GM19035 (cell line): Measurements from ENCODE around the gene MAPK8.

Experiments used
- ATAC-seq: cut with Tn5 transposase; IDR thresholded peaks from one replicate; pipeline ENCODE4 v1.9.1; 2021; ENCODE audit not compliant: unreplicated experiment

MAPK8 gene

DNA sequence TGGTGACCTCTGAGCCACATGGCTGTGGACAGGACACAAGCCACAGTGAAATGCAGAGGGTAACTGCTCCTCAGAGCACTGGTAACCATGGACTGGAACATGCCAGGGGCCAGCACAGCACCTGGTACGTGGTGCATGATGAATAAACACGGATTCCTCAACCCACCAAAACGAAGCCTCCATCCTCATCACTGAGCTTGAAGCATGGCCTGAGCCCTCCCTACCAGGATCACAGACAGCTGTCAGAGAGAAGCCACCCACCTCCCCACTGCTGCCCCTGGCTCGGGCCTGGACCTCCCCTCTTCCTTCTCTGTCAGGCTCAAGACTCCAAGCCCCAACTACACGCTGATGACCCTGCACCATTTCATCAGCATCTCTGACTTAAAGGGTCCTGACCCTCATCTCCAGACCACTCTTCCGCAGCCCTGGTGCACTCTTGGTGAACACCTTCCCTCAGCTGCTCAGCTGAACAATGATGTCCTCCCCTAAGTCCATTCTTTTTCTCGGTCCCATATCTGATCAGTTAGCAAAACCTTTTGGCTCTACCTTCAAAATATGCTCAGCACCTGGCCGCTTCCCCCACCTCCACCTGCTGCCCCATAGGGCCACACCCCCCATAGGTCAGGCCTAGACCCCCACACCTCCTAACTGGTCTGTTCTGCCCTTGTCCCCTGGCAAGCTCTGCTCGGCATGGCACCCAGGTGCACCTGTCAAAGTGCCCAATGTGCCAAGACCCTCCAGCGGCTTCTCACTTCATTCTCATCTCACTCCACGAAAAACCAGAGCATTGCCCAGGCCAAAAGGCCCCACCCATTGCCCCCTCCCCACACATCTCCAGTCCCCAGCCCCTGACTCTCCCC is 141.1 kb downstream of the MAPK8 start:
- ATAC-seq = no peak

- ATAC-seq = no peak
These were observed 142.3 kb downstream of the MAPK8 start for GRCh38 chr10:48448796-48449195.

DNA sequence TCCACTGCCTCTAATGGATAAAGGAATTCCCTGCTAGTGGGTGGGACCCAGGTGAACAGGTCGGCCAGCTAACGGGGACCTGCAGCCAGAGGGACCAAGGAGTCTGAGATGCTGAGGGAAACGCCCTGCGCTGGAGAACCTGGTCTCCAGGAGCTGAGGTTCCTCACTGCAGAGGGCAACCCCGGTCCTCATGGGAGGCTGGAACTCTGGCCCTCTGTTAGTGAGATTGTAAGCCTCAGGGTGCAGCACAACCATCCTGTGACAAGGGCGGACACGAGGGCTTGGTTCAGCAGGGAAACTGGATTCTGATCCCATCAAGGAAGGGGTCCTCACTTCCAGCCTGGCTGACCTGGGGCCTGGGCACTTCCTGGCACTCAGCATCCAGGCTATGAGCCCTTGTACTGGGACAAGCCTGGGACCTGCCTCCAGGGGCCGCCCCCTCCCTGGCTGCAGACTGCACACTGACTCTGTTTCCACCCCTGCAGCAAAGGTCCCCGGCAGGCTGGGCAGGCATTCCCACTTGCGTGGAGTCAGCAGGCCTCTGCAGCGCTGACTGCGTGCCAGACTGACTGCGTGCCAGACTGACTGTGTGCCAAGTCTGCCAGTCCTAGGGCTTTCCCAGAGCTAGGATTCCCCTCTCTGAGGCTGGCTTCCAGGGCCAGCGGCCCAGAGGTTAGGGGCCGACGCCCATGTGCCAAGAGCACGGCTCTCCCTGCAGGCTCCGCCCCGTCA is 143.2 kb downstream of the MAPK8 start:
- no peak for ATAC-seq

- ATAC-seq = no peak
These were observed 143.8 kb downstream of the MAPK8 start for GRCh38 chr10:48450233-48450740.

DNA sequence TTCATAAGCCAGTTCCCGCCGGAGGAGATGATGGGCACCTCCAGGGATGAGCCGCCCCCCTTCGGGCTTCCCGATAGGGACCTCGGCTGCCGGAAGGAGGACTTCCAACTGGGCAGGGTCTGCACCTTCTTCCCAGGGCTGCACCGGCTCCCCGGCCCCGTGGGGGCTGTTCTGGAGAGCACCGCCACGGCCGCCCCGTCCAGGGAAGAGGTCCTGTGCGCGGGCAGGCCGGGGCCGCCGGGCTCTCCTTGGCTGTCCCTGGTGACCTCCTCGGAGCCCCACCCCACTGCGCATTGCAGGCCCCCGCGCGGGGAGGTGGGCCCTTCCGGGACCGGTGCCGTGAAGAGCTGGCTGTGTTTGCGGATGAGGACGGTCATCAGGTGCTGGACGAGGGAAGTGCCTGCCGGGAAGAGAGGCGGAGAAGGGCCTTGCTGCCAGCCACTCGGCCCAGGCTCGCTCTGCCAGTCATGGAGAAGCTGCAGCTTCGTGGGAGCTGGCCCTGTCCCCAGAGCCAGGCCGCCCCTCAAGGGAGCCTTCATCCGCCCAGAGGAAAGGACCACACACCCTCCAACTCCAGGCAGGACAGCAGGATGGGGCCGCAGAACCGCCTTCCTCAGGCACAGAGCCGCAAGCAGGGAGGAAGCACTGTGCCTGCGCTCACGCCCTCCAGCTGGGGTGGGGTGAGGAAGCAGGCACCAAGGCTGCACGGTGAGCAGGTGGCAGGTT is 144.4 kb downstream of the MAPK8 start:
- ATAC-seq = no peak

- ATAC-seq = no peak
These were observed 145.7 kb downstream of the MAPK8 start for GRCh38 chr10:48451969-48452878.

DNA sequence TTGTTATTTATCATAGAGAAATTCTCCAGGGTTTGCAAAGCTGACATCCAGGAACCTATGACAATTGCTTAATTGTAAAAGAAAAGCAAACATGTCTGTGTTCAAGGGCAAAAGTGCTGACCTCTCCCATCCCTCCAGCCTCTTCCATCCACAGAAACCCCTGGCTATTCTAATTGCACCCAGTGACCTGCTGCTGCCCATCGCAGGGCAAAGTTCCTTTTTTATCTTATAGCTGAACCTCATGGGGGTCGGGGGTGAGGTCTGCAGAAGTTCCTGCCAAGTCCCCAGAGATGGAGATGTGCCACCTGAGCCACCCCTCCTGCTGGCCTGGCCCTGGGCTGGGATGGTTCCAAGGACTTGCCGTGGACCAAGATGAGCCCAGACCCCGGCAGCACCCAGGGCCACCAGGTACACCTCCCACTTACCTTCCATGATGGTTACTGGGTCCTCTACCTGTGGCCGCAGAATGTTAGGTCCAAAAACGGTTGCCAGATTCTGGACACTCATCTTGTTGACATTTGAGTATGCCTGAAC is 146.5 kb downstream of the MAPK8 start:
- ATAC-seq = no peak

DNA sequence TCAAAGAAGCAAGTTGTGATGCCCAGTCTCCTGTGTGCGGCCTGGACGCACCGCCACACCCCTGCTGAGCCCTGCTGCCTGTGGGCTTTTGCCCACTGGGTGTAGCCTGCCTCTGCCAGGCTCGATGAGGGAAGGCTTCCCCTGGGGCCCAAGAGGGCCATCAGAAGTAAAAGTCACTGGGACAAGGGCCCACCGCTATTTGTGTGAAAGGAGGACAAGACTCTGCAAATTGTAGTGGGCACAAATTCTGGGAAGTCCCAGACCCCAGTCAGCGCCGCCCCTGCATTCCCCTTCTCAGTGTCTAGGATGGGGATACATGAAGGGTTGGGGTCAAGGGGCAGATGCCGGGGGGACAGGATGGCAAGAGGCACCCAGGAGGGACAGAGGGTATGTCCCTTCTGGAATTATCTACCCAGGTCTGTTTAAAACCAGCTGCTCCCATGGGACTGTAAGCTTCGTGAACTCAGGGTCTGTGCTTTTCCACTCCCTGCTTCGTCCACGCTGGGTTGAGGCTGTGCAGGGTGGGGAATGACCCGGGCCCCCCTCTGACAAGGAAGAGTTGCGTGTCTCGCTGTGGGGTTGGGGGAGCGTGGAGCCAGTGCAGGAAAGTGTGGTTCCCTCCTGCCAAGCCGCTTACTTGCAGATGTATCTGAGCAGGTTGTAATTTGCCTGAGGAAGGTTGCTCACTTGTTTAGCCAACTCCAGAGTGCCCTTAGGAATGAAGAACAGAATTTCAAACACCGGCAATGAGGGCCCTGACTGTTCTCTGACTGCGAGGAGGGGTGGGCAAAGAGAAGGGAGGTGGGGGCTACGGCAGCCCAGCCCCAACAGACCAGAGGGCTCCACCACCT is 147.2 kb downstream of the MAPK8 start:
- no peak for ATAC-seq

DNA sequence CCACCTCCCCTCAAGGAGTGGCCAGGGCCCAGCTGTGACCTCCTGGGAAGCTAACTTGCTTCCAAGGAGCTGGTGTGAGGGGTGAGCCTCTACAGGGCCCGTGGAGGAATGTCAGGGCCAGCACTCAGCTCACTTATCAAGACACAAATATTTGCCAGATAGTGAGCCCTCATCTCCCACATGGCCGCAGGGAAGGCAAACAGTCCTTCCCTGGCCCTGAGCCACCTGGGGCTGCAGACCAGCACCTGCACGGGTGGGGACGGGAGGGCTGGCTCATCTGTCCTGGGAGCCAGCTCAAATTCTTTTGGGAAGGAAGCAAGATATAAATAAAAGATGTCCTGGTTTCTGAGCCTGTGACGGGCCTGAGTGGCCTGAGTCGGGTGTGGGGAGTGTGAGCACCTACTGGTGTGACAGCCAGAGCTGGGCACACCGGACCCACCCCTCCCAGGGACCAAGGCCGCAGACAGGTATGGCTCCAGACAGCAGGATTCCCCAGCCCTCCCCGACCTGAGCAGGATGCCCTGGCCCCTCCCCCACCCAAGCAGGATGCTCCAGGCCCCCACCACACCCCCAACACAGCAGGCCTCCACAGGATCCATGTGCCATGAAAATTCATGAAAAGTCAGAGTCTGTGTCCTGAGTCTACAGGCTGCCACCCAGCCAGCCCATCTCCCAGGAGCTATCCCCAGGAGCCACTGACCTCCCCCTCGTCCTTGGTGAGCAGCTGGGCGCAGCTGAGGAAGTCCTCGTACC is 148.0 kb downstream of the MAPK8 start:
- no peak for ATAC-seq

DNA sequence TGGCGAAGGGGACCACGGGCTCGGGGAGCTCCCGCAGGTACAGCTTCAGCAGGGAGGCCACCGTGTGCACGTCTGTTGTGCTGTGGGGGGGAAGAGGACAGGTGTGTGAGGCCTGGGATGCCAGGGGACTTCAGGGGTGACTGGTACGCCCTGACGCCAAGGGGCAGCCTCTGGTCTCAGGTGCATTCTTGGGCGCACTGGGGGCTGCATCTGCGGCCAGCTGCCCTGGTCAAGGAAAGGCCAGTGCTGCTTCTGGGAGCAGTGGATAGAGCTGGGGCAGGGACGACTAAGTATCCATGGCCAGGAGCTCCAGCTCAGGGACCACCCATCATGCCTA is 148.5 kb downstream of the MAPK8 start:
- ATAC-seq = no peak

DNA sequence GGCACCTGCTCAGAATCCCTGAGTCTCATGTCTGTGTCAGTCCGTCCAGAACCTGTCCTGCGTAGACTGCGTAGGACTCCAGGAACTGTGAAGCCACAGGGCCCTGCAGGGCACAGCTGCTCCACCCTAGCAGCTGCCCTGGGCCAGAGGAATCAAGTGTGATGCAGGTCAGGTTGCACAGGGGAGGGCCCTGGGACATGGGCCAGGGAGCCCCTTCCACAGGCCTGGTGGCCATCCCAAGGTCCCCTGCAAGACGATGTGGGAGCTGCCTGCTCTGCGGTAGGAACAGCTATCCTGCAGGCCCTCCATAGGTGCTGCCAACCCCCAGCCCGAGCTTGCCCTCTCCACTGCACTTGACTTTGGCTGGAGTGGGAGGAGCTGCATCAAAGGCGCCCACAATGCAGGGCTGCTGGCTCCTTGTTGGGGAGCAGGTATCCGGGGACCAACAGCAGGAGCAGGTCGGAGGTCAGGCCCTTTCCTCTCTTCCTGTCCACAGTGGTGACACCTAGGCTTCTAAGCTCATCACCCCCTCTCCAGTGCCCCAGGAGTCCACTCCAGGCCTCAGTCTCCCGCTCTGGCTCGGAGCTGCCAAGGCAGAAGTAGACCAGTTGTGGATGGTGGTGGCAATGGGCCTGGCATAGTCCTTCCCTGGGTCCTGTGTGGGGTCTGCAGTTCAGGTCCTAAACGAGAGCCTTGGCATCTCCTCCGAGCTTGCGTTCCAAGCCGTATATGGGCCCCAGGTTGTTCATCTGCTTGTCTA is 149.1 kb downstream of the MAPK8 start:
- no peak for ATAC-seq

DNA sequence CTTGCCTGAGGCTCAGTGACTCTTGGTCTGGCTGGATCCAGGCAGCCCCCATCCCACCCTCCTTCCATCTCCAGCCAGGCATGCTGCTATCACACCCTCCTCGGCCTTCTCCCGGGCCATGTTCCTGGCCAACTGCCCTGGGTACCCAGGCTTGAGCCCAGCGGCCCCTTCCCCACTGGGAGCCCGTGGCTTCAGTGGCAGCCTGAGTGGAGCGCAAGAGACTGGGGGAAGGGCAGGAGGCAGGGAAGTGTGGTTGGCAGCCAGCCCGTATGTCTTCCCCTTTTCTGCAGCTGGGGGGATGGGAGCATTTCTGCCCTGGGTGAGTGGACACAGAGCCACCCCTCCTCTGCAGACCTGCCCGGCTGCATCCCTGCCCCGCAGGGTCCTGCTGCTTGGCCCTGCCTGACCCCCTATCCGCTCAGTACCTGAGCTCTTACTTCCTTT is 149.9 kb downstream of the MAPK8 start:
- no peak for ATAC-seq

GRCh38 chr10:48456808-48457761 is 150.6 kb downstream of the MAPK8 start:
- no peak for ATAC-seq

DNA sequence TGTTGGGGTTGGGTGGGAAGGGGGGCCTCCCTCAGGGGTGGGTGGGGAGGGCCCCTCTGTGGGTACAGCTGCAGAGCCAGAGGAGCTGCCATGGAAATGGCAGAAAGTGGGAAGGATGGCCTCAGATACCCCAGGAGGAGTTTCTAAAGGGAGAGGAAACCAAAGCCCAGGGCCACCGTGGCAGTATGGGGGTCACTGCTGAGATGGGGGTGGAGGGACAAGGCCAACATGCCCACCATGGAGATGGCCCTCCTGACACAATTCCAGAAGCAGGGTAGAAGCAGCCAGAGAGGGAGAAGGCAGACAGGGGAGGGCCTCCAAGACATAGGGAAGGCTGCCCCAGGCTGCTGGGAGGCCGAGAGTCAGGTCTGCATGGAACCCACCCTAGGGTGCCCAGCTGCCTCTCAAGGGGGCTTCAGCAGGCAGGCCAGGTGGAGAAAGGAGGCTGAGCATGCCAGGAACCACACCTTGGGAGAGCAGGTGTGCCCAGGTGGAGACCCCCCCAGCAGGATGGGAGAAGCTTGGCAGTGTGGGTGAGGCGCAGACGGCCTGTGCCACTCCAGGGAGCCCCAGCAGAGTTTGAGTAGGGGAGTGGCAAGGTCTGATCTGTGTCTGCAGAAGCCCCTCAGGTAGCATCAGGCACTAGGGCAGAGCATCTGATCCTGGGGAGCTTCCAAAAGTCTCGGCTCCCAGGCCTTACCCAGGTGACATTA is 151.6 kb downstream of the MAPK8 start:
- ATAC-seq = no peak

GRCh38 chr10:48458662-48459048 is 152.2 kb downstream of the MAPK8 start:
- ATAC-seq = no peak
